Heart left ventricle (tissue), 16 donors: ENCODE results near the gene TMEM272. TPM values are rescaled to one million over a fixed set of nuclear protein-coding genes. Genes with fewer than 3 reads are reported as not detected.
"Not testable (repeated sequence)": the region's sequence is repeated elsewhere in the genome, so short reads cannot be mapped to it uniquely, and the experiment has no call there.

Experiments
- ATAC-seq, 4 donors: fragments of 200-7000 bp; cut with Tn5 transposase; one replicate each; pipeline ENCODE4 v1.9.1; 2020 to 2022; ENCODE audit warnings: moderate library complexity in 4 of 4, mild to moderate bottlenecking in 3 of 4, moderate number of reproducible peaks in 1 of 4
- DNase-seq, 5 donors: peaks; one replicate each; pipeline ENCODE4 v3.0.0-alpha.2; 2020
- H3K27ac ChIP-seq, 12 donors: fragments of 200-600 bp; sonication (generic) in 4 of 12; one replicate each; pipeline versions ENCODE4 v1.5.0 to v1.8.0; 2016 to 2022; ENCODE audit warnings: mild to moderate bottlenecking in 2 of 12
- H3K27me3 ChIP-seq, 9 donors: fragments of 200-600 bp; sonication (generic) in 2 of 9; one replicate each; pipeline versions ENCODE4 v1.5.1 to v1.8.0; 2016 to 2022; ENCODE audit warnings: mild to moderate bottlenecking in 3 of 9
- H3K36me3 ChIP-seq, 9 donors: fragments of 200-600 bp; sonication (generic) in 2 of 9; one replicate each; pipeline versions ENCODE4 v1.5.0 to v1.8.0; 2018 to 2022; ENCODE audit warnings: mild to moderate bottlenecking in 2 of 9
- H3K4me1 ChIP-seq, 12 donors: fragments of 200-600 bp; sonication (generic) in 4 of 12; one replicate each; pipeline versions ENCODE4 v1.5.0 to v1.8.0; 2016 to 2022; ENCODE audit warnings: mild to moderate bottlenecking in 3 of 12
- H3K4me3 ChIP-seq, 12 donors: fragments of 200-600 bp; sonication (generic) in 4 of 12; one replicate each; pipeline versions ENCODE4 v1.5.0 to v1.8.0; 2017 to 2022; ENCODE audit warnings: mild to moderate bottlenecking in 9 of 12, moderate library complexity in 4 of 12
- H3K9me3 ChIP-seq, 12 donors: fragments of 200-600 bp; sonication (generic) in 4 of 12; one replicate each; pipeline versions ENCODE4 v1.5.0 to v1.8.0; 2016 to 2022; ENCODE audit warnings: mild to moderate bottlenecking in 1 of 12
- CTCF ChIP-seq, 12 donors: fragments of 200-600 bp; sonication (generic) in 4 of 12; IDR thresholded peaks; one replicate each; pipeline versions ENCODE4 v1.5.0 to v1.8.0; 2018 to 2022; ENCODE audit warnings: antibody characterized with exemption in 12 of 12, mild to moderate bottlenecking in 5 of 12
- POLR2A ChIP-seq, 2 donors: fragments of 450-650 bp; IDR thresholded peaks; one replicate each; pipeline ENCODE4 v1.6.1; 2017; ENCODE audit warnings: antibody characterized with exemption in 2 of 2, mild to moderate bottlenecking in 2 of 2, moderate library complexity in 2 of 2
- WGBS, 4 donors: extraction: QIAGEN DNeasy Blood & Tissue Kit in 2 of 4; methylation state at CpG; one replicate each; pipeline versions ENCODE4 v1.1.5 to v1.1.7; 2013 to 2018; 5-methylcytosine and 5-hydroxymethylcytosine counted together
- intact Hi-C, 10 donors: fragments of 100-400 bp; cut with DNase I; formaldehyde crosslinking; loops; one replicate each; pipeline versions ENCODE4 v1.11.1 to v1.14.2; 2022
- polyA plus RNA-seq, 2 donors: library from polyadenylated mRNA; stranded (reverse); fragments of 200-250 nt; gene quantifications; one replicate each; pipeline ENCODE4 v1.2.3, GENCODE V29; 2013
- total RNA-seq, 9 donors: library from RNA; depleted of rRNA in 2 of 9; stranded (reverse); fragments of >200 nt in 2 of 9; fragmentation: NEBNext Ultra II Directional in 3 of 9; extraction: Animal tissue kit (Norgen Biotek cat#: 25700) in 3 of 9; gene quantifications; one replicate each; pipeline versions ENCODE4 v1.1.0 to v1.2.4, GENCODE V29; 2016 to 2023
- donor health status: ischemic (EF 13 %, LVEDD 7.1; RV severe dilation, severe dysfunction).
- donor health status: healthy with polysubstance abuse.
- donor health status: DM: no; HTN: yes; CAD: no.
- donor health status: DM: no; HTN: no; CAD: no.
- donor health status: ischemic (EF 25% LVEDD 6.9; RV normal size, moderate dysfunction).
- donor health status: ischemic (EF 25% LVEDD 5.7; RV mildly dilated, moderate dysfunction).
- donor health status: healthy.
- donor health status: DM: yes; HTN: yes; CAD: no.
- donor health status: ischemic (EF 35%, LVEDD 5.7; RV mildly dilated, moderate dysfunction).
- donor health status: nonischemic (EF 11% LVEDD 7.7; RV severe dilation, severe dysfunction).
- donor health status: DM: yes; HTN: yes; CAD: no.
- donor health status: PGD.
- donor health status: ischemic (EF 29% LVEDD 5.4; RV normal size, mild dysfunction).
- donor health status: nonischemic (EF 23%, LVEDD 6.1; RV moderate dilation, normal function).

The TMEM272 gene
- total and polyA plus RNA-seq, 11 donors, result 0.14 to 1.6 (median 0.33) TPM; not detected in 1

DNA sequence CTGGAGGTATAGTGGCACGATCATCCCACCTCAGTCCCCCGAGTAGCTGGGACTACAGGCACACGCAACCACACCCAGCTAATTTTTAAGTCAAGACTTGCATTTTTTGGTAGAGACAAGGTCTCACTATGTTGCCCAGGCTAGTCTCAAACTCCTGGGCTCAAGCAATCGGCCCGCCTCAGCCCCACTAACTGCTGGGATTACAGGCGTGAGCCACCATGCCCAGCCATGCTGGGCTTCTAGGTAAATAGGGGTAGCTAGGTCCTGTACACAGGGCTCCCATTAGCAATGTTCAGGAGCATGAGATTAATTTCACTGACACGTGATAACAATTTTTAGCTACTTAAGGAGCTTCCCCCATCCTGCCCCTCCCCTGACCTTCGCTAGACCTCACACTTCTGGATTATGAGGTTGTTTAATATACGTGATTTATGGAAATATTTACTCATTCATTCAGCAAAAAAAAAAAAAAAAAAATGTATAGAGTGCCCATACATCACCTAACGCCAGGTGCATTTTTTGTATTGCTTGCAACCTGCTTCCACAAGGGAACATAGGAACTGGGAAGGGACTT is 19.2 kb downstream of the TMEM272 start:
- no peak for ATAC-seq
- Histone ChIP-seq H3K36me3 (no peaks in the 10 kb centered on the region), H3K27ac (peak overlapping the region in 11 of 12 donors; percentile 52 to 83 (median 67)), H3K4me1 (peaks cover 3 to 72% (median 40%) of the 10 kb centered on the region in 12 donors), H3K27me3 (no peaks in the 10 kb centered on the region), H3K4me3 (peak overlapping the region in 1 of 12 donors; percentile 8), H3K9me3 (no peaks in the 10 kb centered on the region)
- intact Hi-C loops, result no loop called here
- no peak for DNase-seq
- TF ChIP-seq POLR2A (IDR thresholded peaks at IDR 0.05), result no peak
- no peak for TF ChIP-seq CTCF (IDR thresholded peaks at IDR 0.05)
- 80 to 84% (median 80%) methylated on average over 10 of the region's 10 CpGs for WGBS, 4 donors

GRCh38 chr13:51825165-51825592 is 19.8 kb downstream of the TMEM272 start:
- no peaks in the 10 kb centered on the region for H3K27me3 ChIP-seq
- no peak for DNase-seq
- H3K36me3 ChIP-seq, result no peaks in the 10 kb centered on the region
- ATAC-seq, result peak in 2 of 4 donors; percentile 27 to 52
- WGBS, 4 donors, result 60 to 75% (median 69%) methylated on average over 2 of the region's 2 CpGs
- peaks cover 3 to 73% (median 40%) of the 10 kb centered on the region in 12 donors for H3K4me1 ChIP-seq
- intact Hi-C loops, result no loop called here
- peak overlapping the region in 1 of 12 donors; percentile 36 for H3K4me3 ChIP-seq
- TF ChIP-seq CTCF (IDR thresholded peaks at IDR 0.05), result no peak
- no peak for TF ChIP-seq POLR2A (IDR thresholded peaks at IDR 0.05)
- peak overlapping the region in 11 of 12 donors; percentile 13 to 83 (median 67) for H3K27ac ChIP-seq
- H3K9me3 ChIP-seq, result no peaks in the 10 kb centered on the region

DNA sequence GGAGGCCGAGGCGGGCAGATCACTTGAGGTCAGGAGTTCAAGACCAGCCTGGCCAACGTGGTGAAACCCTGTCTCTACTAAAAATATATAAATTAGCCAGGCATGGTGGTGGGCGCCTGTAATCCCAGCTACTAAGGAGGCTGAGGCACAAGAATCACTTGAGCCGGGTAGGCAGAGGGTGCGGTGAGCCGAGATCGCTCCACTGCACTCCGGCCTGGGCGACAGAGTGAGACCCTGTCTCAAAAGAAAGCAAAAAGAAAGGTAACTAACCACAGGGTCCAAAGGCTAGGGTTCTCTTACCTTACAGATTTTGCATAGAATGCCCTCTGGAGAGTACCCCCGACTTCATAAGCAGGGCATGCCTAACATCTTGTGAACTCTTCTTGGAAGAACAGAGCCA is 20.3 kb downstream of the TMEM272 start:
- 83 to 89% (median 86%) methylated on average over 11 of the region's 11 CpGs for WGBS, 4 donors
- H3K9me3 ChIP-seq, ATAC-seq, H3K36me3 ChIP-seq, intact Hi-C loops, H3K27me3 ChIP-seq, DNase-seq: not testable (repeated sequence)
- Histone ChIP-seq H3K27ac (peak overlapping the region in 11 of 12 donors; percentile 13 to 83 (median 64)), H3K4me3 (peak overlapping the region in 1 of 12 donors; percentile 36), H3K4me1 (peaks cover 3 to 77% (median 41%) of the 10 kb centered on the region in 12 donors)

GRCh38 chr13:51823863-51824262 is 21.1 kb downstream of the TMEM272 start:
- ATAC-seq (peak in 1 of 4 donors; percentile 26), DNase-seq (no peak)
- TF ChIP-seq CTCF (IDR thresholded peaks at IDR 0.05), result no peak
- TF ChIP-seq POLR2A (IDR thresholded peaks at IDR 0.05), result no peak
- H3K27ac ChIP-seq, result peak overlapping the region in 7 of 12 donors; percentile 9 to 83 (median 64)
- H3K9me3 ChIP-seq, result no peaks in the 10 kb centered on the region
- peak overlapping the region in 1 of 12 donors; percentile 36 for H3K4me3 ChIP-seq
- H3K4me1 ChIP-seq, result peaks cover 3 to 86% (median 46%) of the 10 kb centered on the region in 12 donors
- 60 to 77% (median 64%) methylated on average over 2 of the region's 2 CpGs for WGBS, 4 donors
- intact Hi-C loops, result no loop called here
- no peaks in the 10 kb centered on the region for H3K36me3 ChIP-seq
- H3K27me3 ChIP-seq, result no peaks in the 10 kb centered on the region
